HepG2 (cell line): ENCODE measurements around the gene ASB16. TPM values are rescaled to one million over a fixed set of nuclear protein-coding genes. Genes with fewer than 3 reads are reported as not detected.
A peak's percentile ranks its signal among the peaks of the same experiment; 100 is the strongest.

Experiments used
- DZIP1 ChIP-seq: sonication (generic); formaldehyde crosslinking; IDR thresholded peaks from 2 replicates; pipeline ENCODE4 v1.5.0; 2020; ENCODE audit warnings: mild to moderate bottlenecking, missing genetic modification reagents
- HNF1B ChIP-seq: sonication (generic); formaldehyde crosslinking; IDR thresholded peaks from 2 replicates; pipeline ENCODE4 v1.5.1; 2020; ENCODE audit warnings: mild to moderate bottlenecking, moderate library complexity, missing genetic modification reagents
- HNRNPUL1 ChIP-seq: fragments of 200-400 bp; formaldehyde crosslinking; IDR thresholded peaks from 2 replicates; pipeline ENCODE4 v1.6.1; 2017; ENCODE audit warnings: low read depth, mild to moderate bottlenecking, low read length, moderate library complexity
- ISL2 ChIP-seq: sonication (generic); formaldehyde crosslinking; IDR thresholded peaks from 2 replicates; pipeline ENCODE4 v1.5.0; 2020; ENCODE audit warnings: missing genetic modification reagents
- LCORL ChIP-seq, 2 experiments: fragments of 450-650 bp in 1 of 2; sonication (generic) in 1 of 2; formaldehyde crosslinking in 1 of 2; IDR thresholded peaks; 2 replicates each; pipeline versions ENCODE4 v1.5.0 to v1.6.1; 2017 to 2020; ENCODE audit warnings: antibody characterized with exemption in 1 of 2, missing genetic modification reagents in 1 of 2
- NONO ChIP-seq, 2 experiments: fragments of 450-650 bp in 1 of 2; sonication (generic) in 1 of 2; formaldehyde crosslinking in 1 of 2; IDR thresholded peaks in 1 of 2; conservative IDR thresholded peaks in 1 of 2; 2 replicates each; pipeline versions ENCODE4 v1.6.1 to v1.8.0; 2017 to 2022; ENCODE audit warnings: mild to moderate bottlenecking in 1 of 2, missing genetic modification reagents in 1 of 2, moderate library complexity in 1 of 2
- PHF21A ChIP-seq: sonication (generic); formaldehyde crosslinking; IDR thresholded peaks from 2 replicates; pipeline ENCODE4 v1.5.0; 2020; ENCODE audit warnings: mild to moderate bottlenecking, missing genetic modification reagents
- RCOR2 ChIP-seq: IDR thresholded peaks from 2 replicates; pipeline ENCODE4 v1.6.1; 2016; ENCODE audit warnings: missing biosample characterization, missing genetic modification reagents
- SAP130 ChIP-seq: IDR thresholded peaks from 2 replicates; pipeline ENCODE4 v1.6.1; 2016; ENCODE audit warnings: low read depth
- TBL1XR1 ChIP-seq: fragments of 150-350 bp; IDR thresholded peaks from 2 replicates; pipeline ENCODE4 v1.6.1; 2014; ENCODE audit warnings: borderline replicate concordance, low read length; ENCODE audit not compliant: partially characterized antibody
- ZNF10 ChIP-seq: sonication (generic); formaldehyde crosslinking; IDR thresholded peaks from 2 replicates; pipeline ENCODE4 v1.4.0; 2020; ENCODE audit warnings: mild to moderate bottlenecking, low read depth, missing genetic modification reagents, borderline replicate concordance
- ZNF230 ChIP-seq: sonication (generic); formaldehyde crosslinking; IDR thresholded peaks from 2 replicates; pipeline ENCODE4 v1.4.0; 2020; ENCODE audit warnings: mild to moderate bottlenecking, missing genetic modification reagents
- ZNF274 ChIP-seq: sonication (generic); formaldehyde crosslinking; IDR thresholded peaks from 2 replicates; pipeline ENCODE4 v1.5.1; 2020; ENCODE audit warnings: mild to moderate bottlenecking, missing genetic modification reagents
- ZNF350 ChIP-seq: sonication (generic); formaldehyde crosslinking; IDR thresholded peaks from 2 replicates; pipeline ENCODE4 v1.4.0; 2020; ENCODE audit warnings: mild to moderate bottlenecking, low read depth, missing genetic modification reagents, borderline replicate concordance
- ZNF713 ChIP-seq: sonication (generic); formaldehyde crosslinking; IDR thresholded peaks from 2 replicates; pipeline ENCODE4 v1.4.0; 2020; ENCODE audit warnings: mild to moderate bottlenecking, missing genetic modification reagents
- polyA plus RNA-seq, 8 experiments: library from polyadenylated mRNA; depleted of rRNA in 3 of 8; stranded (reverse) in 7 of 8; unstranded in 1 of 8; fragments of >200 nt; fragmentation: Illumina TruSeq in 4 of 8; extraction: Trizol in 4 of 8; gene quantifications; 2 replicates each; pipeline versions ENCODE4 v1.2.1 to v1.2.3, GENCODE V29; 2011 to 2016; ENCODE audit warnings: low read depth in 4 of 8, missing spikeins in 1 of 8, mixed read lengths in 1 of 8; ENCODE audit not compliant: insufficient read depth in 1 of 8
- total RNA-seq, 5 experiments: library from RNA; depleted of rRNA; stranded (reverse); fragments of >200 nt; fragmentation: Illumina TruSeq; extraction: Trizol; gene quantifications; 2 replicates each; pipeline ENCODE4 v1.2.3, GENCODE V29; 2016; ENCODE audit warnings: low read depth in 1 of 5
- TF ChIP-seq, protein P1 (sequence below): sonication (generic); formaldehyde crosslinking; IDR thresholded peaks from 2 replicates; pipeline ENCODE4 v1.5.0; 2020; ENCODE audit warnings: missing genetic modification reagents, mild to moderate bottlenecking, borderline replicate concordance
- TF ChIP-seq, protein P2 (sequence below): sonication (generic); formaldehyde crosslinking; IDR thresholded peaks from 2 replicates; pipeline ENCODE4 v1.4.0; 2020; ENCODE audit warnings: missing genetic modification reagents
- TF ChIP-seq, protein P3 (sequence below): sonication (generic); formaldehyde crosslinking; IDR thresholded peaks from 2 replicates; pipeline ENCODE4 v1.4.0; 2020; ENCODE audit warnings: mild to moderate bottlenecking, missing genetic modification reagents
- TF ChIP-seq, protein P4 (sequence below): fragments of 450-650 bp; IDR thresholded peaks from 2 replicates; pipeline ENCODE4 v1.6.1; 2016

Gene ASB16
- total and polyA plus RNA-seq, 2 of the 13 experiments (the other 11 are each of a cell fraction or from before 2014, with no cell fraction given): 0.07 TPM; not detected in 1

DNA sequence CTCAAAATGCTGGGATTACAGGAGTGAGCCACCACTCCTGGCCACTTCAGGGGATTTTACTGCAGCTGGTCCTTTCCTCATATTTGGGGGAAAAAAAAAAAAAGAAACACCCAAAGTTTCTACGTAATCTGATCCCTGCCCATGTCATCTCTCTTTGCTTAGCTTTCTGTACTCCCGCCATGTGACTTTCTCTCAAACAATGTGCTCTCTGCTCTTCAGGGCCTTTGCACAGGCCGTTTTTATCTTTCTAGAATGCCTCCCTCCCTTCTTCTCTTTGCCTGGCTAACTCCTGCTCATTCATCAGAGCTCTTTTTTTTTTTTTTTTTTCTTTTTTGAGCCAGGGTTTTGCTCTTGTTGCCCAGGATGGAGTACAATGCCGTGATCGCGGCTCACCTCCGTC lies 42.1 kb upstream of the ASB16 start (continued):
- TF ChIP-seq PHF21A (CRISPR knock-in tag) (no peak), ZNF10 (CRISPR knock-in tag) (no peak), ZNF230 (no peak), HNRNPUL1 (no peak), SAP130 (CRISPR knock-in tag) (0 out of 2 replicates have a peak, but pooled peaks have one; percentile 22), NONO (IDR thresholded peaks at IDR 0.05) (no peak), NONO (CRISPR knock-in tag; conservative IDR thresholded peaks at IDR 0.05) (no peak), RCOR2 (CRISPR knock-in tag) (0 out of 2 replicates have a peak, but pooled peaks have one; percentile 38), DZIP1 (CRISPR knock-in tag) (no peak), LCORL (IDR thresholded peaks at IDR 0.05) (no peak), LCORL (CRISPR knock-in tag; IDR thresholded peaks at IDR 0.05) (no peak), ZNF274 (no peak), TBL1XR1 (no peak), ZNF350 (CRISPR knock-in tag) (no peak), ISL2 (CRISPR knock-in tag) (no peak), HNF1B (no peak), ZNF713 (CRISPR knock-in tag) (no peak)
- TF ChIP-seq, protein P1, sequence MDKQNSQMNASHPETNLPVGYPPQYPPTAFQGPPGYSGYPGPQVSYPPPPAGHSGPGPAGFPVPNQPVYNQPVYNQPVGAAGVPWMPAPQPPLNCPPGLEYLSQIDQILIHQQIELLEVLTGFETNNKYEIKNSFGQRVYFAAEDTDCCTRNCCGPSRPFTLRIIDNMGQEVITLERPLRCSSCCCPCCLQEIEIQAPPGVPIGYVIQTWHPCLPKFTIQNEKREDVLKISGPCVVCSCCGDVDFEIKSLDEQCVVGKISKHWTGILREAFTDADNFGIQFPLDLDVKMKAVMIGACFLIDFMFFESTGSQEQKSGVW (CRISPR knock-in tag): no peak
- TF ChIP-seq, protein P2, sequence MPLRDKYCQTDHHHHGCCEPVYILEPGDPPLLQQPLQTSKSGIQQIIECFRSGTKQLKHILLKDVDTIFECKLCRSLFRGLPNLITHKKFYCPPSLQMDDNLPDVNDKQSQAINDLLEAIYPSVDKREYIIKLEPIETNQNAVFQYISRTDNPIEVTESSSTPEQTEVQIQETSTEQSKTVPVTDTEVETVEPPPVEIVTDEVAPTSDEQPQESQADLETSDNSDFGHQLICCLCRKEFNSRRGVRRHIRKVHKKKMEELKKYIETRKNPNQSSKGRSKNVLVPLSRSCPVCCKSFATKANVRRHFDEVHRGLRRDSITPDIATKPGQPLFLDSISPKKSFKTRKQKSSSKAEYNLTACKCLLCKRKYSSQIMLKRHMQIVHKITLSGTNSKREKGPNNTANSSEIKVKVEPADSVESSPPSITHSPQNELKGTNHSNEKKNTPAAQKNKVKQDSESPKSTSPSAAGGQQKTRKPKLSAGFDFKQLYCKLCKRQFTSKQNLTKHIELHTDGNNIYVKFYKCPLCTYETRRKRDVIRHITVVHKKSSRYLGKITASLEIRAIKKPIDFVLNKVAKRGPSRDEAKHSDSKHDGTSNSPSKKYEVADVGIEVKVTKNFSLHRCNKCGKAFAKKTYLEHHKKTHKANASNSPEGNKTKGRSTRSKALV (CRISPR knock-in tag): no peak
- TF ChIP-seq, protein P3, sequence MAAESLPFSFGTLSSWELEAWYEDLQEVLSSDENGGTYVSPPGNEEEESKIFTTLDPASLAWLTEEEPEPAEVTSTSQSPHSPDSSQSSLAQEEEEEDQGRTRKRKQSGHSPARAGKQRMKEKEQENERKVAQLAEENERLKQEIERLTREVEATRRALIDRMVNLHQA (CRISPR knock-in tag): no peak
- TF ChIP-seq, protein P4, sequence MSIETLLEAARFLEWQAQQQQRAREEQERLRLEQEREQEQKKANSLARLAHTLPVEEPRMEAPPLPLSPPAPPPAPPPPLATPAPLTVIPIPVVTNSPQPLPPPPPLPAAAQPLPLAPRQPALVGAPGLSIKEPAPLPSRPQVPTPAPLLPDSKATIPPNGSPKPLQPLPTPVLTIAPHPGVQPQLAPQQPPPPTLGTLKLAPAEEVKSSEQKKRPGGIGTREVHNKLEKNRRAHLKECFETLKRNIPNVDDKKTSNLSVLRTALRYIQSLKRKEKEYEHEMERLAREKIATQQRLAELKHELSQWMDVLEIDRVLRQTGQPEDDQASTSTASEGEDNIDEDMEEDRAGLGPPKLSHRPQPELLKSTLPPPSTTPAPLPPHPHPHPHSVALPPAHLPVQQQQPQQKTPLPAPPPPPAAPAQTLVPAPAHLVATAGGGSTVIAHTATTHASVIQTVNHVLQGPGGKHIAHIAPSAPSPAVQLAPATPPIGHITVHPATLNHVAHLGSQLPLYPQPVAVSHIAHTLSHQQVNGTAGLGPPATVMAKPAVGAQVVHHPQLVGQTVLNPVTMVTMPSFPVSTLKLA: peak; percentile 97
